ENCODE results near the gene AKAP12.
A peak's percentile ranks its signal among the peaks of the same experiment; 100 is the strongest.

Gene AKAP12

DNA sequence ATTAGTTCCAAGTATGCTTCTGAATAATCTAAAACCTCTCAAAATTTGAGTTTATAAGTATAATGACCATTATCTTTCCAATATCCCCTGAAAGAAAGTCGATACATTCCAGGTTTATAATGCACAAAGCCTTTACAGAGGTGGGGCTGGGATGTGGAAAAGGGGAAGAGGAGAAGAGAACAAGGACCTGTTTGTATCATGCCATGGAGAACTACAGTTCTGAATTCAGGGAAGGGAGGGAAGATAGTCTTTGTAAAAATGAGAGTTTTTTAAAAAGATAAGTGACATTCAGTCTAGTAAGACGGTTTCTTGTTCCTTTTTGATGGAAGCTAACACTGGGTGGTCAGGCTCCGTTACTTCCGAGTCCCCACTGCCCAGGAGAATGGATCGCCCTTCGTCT, 125.5 kb downstream of the AKAP12 start:
- Histone ChIP-seq H3K9me2 (replicated peaks; ENCODE audit: control insufficient read depth, low read length) (no peaks in the 10 kb centered on the region), H3F3A (ENCODE audit: control insufficient read depth, insufficient read depth) (0 out of 2 replicates have a peak, but pooled peaks cover 7% of the 10 kb centered on the region), H3K4me1 (ENCODE audit: control insufficient read depth, low read length) (no peaks in the 10 kb centered on the region), H3K27ac (ENCODE audit: low read depth, low read length) (no peak overlapping the region), H4K20me1 (ENCODE audit: control insufficient read depth, insufficient read depth, low read depth, low read length) (peaks cover 3% of the 10 kb centered on the region; the same call in 1 of the 2 replicates), H3K4me2 (ENCODE audit: low read length) (no peak overlapping the region), H3K36me3 (ENCODE audit: control insufficient read depth, low read length) (peaks cover 66% of the 10 kb centered on the region), H3K79me2 (ENCODE audit: control insufficient read depth, low read length) (peaks cover 8% of the 10 kb centered on the region), H3K27me3 (ENCODE audit: control insufficient read depth, low read length) (no peaks in the 10 kb centered on the region), H3K4me3 (ENCODE audit: low read length) (no peak overlapping the region), H3K9me3 (ENCODE audit: control insufficient read depth, insufficient read depth, low read length) (no peaks in the 10 kb centered on the region)
- no peak for TF ChIP-seq EZH2phosphoT487 (IDR thresholded peaks at IDR 0.05; ENCODE audit: borderline replicate concordance, low read length)
- TF ChIP-seq, protein P1, sequence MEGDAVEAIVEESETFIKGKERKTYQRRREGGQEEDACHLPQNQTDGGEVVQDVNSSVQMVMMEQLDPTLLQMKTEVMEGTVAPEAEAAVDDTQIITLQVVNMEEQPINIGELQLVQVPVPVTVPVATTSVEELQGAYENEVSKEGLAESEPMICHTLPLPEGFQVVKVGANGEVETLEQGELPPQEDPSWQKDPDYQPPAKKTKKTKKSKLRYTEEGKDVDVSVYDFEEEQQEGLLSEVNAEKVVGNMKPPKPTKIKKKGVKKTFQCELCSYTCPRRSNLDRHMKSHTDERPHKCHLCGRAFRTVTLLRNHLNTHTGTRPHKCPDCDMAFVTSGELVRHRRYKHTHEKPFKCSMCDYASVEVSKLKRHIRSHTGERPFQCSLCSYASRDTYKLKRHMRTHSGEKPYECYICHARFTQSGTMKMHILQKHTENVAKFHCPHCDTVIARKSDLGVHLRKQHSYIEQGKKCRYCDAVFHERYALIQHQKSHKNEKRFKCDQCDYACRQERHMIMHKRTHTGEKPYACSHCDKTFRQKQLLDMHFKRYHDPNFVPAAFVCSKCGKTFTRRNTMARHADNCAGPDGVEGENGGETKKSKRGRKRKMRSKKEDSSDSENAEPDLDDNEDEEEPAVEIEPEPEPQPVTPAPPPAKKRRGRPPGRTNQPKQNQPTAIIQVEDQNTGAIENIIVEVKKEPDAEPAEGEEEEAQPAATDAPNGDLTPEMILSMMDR (IDR thresholded peaks at IDR 0.05; ENCODE audit: low read depth, low read length, poor library complexity, severe bottlenecking): no peak

DNA sequence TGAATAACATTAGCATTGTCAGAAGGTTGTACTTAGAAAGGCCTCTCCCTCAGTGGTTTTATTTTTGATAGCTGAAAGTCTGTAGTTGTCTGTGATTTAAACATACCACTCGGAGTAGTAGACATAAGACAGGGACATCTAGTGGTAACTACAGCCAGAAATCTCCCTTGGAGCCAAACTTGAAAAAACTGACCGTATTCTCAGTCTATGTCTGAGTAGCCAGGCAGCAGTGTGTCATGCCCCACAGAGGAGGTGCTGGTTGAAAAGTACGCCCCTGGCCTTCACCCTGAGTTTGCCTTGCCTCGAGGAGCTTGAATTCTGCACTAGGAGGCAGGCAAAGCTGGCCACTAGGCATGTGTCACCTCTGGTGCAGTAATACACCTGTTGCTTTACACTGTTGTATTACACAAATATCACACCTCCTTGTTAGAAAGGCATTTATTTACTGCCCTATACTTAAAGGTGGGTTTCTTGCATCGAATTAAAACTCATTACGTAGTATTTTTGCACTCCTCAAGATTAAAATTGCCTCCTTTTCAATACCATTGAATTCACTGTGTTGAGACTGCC, 130.8 kb downstream of the AKAP12 start:
- Histone ChIP-seq H3K4me3 (ENCODE audit: low read length) (no peak overlapping the region), H3K9me3 (ENCODE audit: control insufficient read depth, insufficient read depth, low read length) (no peaks in the 10 kb centered on the region), H3F3A (ENCODE audit: control insufficient read depth, insufficient read depth) (0 out of 2 replicates have a peak, but pooled peaks cover 2% of the 10 kb centered on the region), H3K27me3 (ENCODE audit: control insufficient read depth, low read length) (no peaks in the 10 kb centered on the region), H3K4me2 (ENCODE audit: low read length) (no peak overlapping the region), H3K9me2 (replicated peaks; ENCODE audit: control insufficient read depth, low read length) (no peaks in the 10 kb centered on the region), H3K79me2 (ENCODE audit: control insufficient read depth, low read length) (peaks cover 51% of the 10 kb centered on the region), H4K20me1 (ENCODE audit: control insufficient read depth, insufficient read depth, low read depth, low read length) (no peaks in the 10 kb centered on the region; the same call in 1 of the 2 replicates), H3K36me3 (ENCODE audit: control insufficient read depth, low read length) (peaks cover 70% of the 10 kb centered on the region), H3K27ac (ENCODE audit: low read depth, low read length) (no peak overlapping the region), H3K4me1 (ENCODE audit: control insufficient read depth, low read length) (peaks cover 6% of the 10 kb centered on the region)
- no peak for TF ChIP-seq EZH2phosphoT487 (IDR thresholded peaks at IDR 0.05; ENCODE audit: borderline replicate concordance, low read length)
- TF ChIP-seq, protein P1 (IDR thresholded peaks at IDR 0.05; ENCODE audit: low read depth, low read length, poor library complexity, severe bottlenecking): peak; percentile 16

DNA sequence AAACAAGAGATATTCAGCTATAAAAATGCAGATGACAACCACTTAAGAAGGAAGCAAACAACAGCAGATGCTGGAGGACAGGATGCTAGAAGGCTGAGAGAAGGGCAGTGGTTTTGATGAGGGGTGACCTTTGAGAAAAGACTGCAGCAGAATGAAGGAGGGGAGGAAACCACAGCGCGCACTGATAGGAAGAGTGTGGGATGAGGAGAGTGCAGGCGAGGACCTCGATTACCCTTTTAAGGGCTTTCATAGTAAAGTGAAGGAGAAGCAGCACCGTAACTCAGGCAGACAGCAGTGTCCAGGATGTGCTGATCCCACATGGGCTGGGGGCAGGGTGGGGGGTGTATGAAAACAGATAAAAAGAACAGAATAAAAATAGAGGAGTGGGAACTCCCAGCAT, 132.4 kb downstream of the AKAP12 start:
- Histone ChIP-seq H3K4me3 (ENCODE audit: low read length) (no peak overlapping the region), H3K36me3 (ENCODE audit: control insufficient read depth, low read length) (peaks cover 57% of the 10 kb centered on the region), H3K9me2 (replicated peaks; ENCODE audit: control insufficient read depth, low read length) (no peaks in the 10 kb centered on the region), H3K9me3 (ENCODE audit: control insufficient read depth, insufficient read depth, low read length) (no peaks in the 10 kb centered on the region), H3F3A (ENCODE audit: control insufficient read depth, insufficient read depth) (0 out of 2 replicates have a peak, but pooled peaks cover 2% of the 10 kb centered on the region), H4K20me1 (ENCODE audit: control insufficient read depth, insufficient read depth, low read depth, low read length) (peaks cover 5% of the 10 kb centered on the region; the same call in 1 of the 2 replicates), H3K27me3 (ENCODE audit: control insufficient read depth, low read length) (no peaks in the 10 kb centered on the region), H3K4me2 (ENCODE audit: low read length) (no peak overlapping the region), H3K27ac (ENCODE audit: low read depth, low read length) (no peak overlapping the region), H3K79me2 (ENCODE audit: control insufficient read depth, low read length) (peaks cover 64% of the 10 kb centered on the region), H3K4me1 (ENCODE audit: control insufficient read depth, low read length) (peaks cover 22% of the 10 kb centered on the region)
- TF ChIP-seq EZH2phosphoT487 (IDR thresholded peaks at IDR 0.05; ENCODE audit: borderline replicate concordance, low read length): no peak
- TF ChIP-seq, protein P1 (IDR thresholded peaks at IDR 0.05; ENCODE audit: low read depth, low read length, poor library complexity, severe bottlenecking): no peak

Data from DOHH2 (cell line).